CD4-positive, alpha-beta T cell treated with Interleukin-15 for 4 hours (primary cell): ENCODE measurements around the gene CALML4.
"Not testable (repeated sequence)": the region's sequence is repeated elsewhere in the genome, so short reads cannot be mapped to it uniquely, and the experiment has no call there.

Source experiments
- DNase-seq: peaks from one replicate; pipeline ENCODE4 v3.0.0-alpha.2; 2020; ENCODE audit warnings: low spot score

CALML4 gene

DNA sequence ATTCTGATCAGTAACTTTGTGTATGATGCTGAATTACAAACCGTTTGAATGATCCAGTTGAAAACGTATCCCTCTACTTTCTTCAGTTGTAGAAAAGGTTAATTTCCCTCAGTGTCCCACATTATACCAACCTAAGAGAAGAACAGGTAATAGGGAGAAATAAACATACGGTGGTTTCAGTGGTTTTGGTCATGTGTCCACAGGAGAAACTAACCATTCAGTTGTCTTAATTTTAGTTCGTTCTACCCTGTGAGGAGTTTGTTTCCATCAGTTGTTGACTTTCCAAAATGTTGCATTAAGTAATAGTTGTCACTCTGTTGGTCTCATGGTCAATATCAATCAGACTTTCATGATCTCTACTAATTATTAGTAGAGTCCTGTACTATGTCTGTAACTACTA, 15.1 kb downstream of the CALML4 start:
- DNase-seq, result no peak

DNA sequence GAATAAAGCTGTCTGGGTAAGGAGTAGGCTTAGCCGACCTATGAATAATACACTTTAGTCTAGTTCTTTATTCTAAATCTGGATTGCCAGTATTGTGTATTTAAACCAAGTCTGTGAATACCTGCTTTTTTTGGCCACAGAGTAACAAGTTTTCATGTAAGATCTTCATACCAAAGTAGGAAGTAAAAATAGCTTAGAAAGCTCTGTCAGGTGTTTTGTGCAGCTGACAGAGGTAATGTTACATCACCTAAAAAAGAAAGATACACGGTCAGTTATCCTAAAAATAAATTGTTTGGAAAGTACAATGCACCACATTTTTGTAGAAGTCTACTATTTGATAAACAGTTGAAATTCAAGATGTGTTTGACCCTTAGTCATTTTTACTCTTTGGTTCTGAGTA, 16.5 kb downstream of the CALML4 start:
- DNase-seq, result no peak

GRCh38 chr15:68187559-68187958, 17.6 kb downstream of the CALML4 start:
- no peak for DNase-seq

GRCh38 chr15:68186671-68187397, 18.3 kb downstream of the CALML4 start:
- DNase-seq, result no peak

- DNase-seq, result no peak
These were observed 20.3 kb downstream of the CALML4 start for GRCh38 chr15:68184616-68185480.

- no peak for DNase-seq
These were observed 21.4 kb downstream of the CALML4 start for GRCh38 chr15:68183616-68184315.

- DNase-seq, result no peak
These were observed 27.4 kb downstream of the CALML4 start for GRCh38 chr15:68177742-68178141.

- no peak for DNase-seq
These were observed 28.5 kb downstream of the CALML4 start for GRCh38 chr15:68176601-68177000.

GRCh38 chr15:68175526-68175925, 29.6 kb downstream of the CALML4 start:
- no peak for DNase-seq

DNA sequence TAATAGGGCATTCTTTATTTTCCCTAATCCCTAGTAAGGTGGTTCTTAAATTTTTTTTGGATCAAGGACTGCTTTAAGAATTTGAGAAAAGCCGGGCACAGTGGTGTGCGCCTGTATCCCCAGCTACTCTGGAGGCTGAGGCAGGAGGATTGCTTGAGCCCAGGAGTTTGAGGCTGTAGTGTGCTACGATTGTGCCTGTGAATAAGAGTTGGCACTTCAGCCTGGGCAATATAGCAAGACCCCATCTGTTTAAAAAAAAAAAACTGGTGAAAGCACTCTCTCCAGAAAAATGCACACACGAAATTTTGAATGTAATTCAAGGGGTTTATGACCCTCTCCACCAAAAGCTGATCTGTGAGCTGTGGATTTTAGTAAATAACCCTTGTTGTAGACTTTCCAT, 32.0 kb downstream of the CALML4 start:
- no peak for DNase-seq

- not testable (repeated sequence) for DNase-seq
These were observed 33.1 kb downstream of the CALML4 start for GRCh38 chr15:68172037-68172436.

GRCh38 chr15:68166847-68167246, 38.3 kb downstream of the CALML4 start:
- no peak for DNase-seq

DNA sequence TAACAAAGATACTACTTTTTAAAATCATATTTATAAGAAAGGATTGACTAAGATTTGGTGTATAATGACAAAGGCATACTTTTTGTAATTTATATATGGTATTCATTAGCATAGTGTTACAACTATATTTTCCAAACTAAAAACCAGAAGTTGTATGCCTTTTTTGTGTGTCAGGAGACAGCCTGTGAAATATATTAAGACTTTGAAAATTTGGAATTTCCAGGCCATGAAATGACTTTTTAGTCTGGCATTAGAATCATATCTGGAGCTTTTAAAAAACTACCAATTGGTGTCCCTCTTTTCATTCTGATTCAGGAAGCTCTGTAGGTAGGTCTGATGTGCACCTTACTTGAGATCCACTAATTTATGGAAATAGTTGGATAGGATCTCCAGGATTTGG, 41.9 kb downstream of the CALML4 start:
- DNase-seq, result no peak

- no peak for DNase-seq
These were observed 47.0 kb downstream of the CALML4 start for GRCh38 chr15:68158046-68158628.

DNA sequence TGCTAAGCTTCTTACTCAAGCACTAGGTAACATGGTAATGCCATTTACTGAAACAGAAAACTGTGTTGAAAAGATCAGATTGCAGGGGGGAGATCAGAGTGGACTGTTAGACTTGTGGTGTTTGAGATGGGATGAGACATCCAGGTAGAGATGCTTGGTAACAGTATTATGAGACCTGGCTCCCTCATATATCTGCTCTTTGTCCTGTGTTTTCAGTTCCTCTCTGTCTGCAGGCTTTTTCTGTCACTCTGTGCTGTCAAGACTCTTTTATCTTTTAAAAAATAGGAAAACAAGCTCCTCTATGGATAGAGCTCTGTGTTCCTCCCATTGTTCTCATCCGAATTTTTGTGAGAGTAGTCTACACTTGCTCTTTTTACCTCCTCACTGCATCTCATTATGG, 48.1 kb downstream of the CALML4 start:
- DNase-seq, result no peak

GRCh38 chr15:68154923-68155559, 50.1 kb downstream of the CALML4 start:
- peak; percentile 18 for DNase-seq

DNA sequence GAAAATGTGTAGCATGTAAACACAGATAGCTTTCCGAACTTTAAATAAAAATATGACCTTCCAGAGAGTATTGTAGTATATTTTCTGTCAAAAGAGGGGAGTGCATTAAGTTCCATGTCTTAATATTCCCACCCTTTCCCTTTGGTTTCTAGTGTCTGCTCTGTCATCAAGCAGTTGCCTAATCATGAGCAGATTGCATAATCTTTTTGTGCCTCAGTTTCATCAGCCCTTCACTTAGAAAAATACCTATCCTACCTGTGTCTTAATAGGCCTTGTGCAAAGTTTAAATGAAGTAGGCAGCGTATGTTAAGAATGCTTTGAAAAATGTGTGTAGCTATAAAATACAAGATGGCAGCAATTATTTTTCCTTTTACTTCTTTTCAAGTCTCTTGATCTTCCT, 52.8 kb downstream of the CALML4 start:
- DNase-seq, result no peak

- DNase-seq, result no peak
These were observed 53.9 kb downstream of the CALML4 start for GRCh38 chr15:68151277-68151676.

DNA sequence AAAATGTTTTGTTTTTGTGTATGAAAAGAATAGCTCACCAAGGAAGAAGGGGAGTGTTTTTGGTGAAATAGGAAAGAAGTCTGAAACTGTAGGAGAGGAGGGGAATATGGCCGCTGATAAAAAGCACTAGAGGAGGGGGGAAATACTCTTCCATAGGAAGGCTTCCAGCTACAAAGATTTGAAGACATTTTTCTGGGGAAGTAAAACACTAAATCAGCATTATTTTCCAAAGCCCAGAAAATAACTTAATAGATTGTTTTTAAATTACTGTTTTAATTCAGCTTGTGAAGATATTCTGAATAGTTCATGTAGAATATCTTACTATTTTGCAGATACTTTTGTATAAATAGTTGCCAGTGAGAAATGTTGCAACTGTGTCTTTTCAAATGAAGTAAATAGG, 54.9 kb downstream of the CALML4 start:
- DNase-seq, result no peak

- no peak for DNase-seq
These were observed 56.1 kb downstream of the CALML4 start for GRCh38 chr15:68149059-68149458.

DNA sequence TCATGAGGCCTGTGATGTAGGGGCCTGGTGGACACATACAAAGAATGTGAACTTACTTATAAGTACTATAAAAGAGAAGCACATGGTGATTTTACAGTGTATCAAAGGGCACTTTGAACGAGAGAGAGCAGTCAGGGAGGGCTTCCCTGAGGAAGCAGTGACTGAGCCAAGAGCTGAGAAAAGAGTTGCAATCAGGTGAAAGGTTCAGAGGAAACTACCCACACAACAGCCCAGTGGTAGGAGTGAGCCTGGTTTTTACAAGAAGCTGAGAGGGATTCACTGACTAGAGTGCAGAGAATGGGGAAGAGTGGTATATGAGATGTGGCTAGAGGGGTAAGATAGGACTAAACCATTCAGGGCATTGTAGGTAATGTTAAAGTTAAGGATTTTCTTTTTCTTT, 57.1 kb downstream of the CALML4 start:
- DNase-seq, result no peak

GRCh38 chr15:68145706-68146105, 59.4 kb downstream of the CALML4 start:
- no peak for DNase-seq
